ENCODE data around the gene ALDH3B2.
"Not testable (repeated sequence)": the region's sequence is repeated elsewhere in the genome, so short reads cannot be mapped to it uniquely, and the experiment has no call there.

Gene ALDH3B2

DNA sequence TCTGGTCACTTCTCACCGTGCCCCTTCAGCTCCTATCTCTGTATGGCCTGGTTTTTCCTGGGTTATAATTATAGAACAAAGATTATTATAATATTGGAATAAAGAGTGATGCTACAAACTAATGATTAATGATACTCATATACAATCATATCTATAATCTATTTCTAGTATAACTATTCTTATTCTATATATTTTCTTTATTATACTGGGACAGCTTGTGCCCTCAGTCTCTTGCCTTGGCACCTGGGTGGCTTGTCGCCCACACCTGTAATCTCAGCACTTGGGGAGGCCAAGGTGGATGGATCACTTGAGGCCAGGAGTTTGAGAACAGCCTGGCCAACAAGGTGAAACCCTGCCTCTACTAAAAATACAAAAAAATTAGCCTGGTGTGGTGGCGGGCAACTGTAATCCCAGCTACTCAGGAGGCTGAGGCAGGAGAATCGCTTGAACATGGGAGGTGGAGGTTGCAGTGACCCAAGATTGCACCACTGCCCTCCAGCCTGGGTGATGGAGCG lies 14.7 kb downstream of the ALDH3B2 start:
- not testable (repeated sequence) for DNase-seq

- DNase-seq, result no peak
These were observed 17.1 kb downstream of the ALDH3B2 start for GRCh38 chr11:67657300-67657699.

- no peak for DNase-seq
These were observed 18.0 kb downstream of the ALDH3B2 start for GRCh38 chr11:67656278-67656922.

- no peak for DNase-seq
These were observed 20.2 kb downstream of the ALDH3B2 start for GRCh38 chr11:67654225-67654624.

DNA sequence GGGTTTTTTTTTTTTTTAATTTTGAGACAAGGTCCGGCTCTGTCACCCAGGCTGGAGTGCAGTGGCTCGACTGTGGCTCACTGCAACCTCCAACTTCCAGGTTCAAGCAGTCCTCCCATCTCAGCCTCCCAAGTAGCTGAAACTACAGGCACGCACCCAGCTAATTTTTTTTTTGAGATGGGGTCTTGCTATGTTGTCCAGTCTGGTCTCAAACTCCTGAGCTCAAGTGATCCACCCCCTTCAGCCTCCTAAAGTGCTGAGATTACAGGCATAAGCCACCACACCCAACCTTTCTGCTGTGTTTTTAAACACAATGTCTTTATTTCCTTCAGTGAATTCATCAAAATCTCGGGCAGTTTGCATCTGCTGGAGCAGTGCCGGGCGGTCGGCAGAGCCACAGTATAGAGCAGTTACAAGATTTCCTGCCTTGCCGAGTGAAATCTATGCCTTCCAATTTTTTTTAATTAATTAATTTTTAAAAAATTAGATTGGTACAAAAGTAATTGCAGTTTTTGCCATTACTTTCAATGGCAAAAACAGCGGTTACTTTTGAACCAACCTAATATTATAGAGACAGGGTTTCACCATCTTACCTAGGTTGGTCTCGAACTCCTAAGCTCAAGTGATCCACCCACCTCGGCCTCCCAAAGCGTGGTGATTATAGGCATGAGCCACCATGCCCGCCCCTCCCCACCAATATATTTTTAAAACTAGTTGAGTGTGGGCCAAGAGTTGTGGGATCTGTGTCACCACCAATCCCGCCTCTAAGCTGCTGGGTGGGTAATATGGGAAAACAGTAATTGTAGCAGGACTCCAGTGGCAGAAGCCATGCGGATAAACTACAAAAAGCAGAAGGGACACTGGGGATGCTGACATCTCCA lies 21.2 kb downstream of the ALDH3B2 start:
- DNase-seq, result no peak

- no peak for DNase-seq
These were observed 22.2 kb downstream of the ALDH3B2 start for GRCh38 chr11:67651976-67652781.

DNA sequence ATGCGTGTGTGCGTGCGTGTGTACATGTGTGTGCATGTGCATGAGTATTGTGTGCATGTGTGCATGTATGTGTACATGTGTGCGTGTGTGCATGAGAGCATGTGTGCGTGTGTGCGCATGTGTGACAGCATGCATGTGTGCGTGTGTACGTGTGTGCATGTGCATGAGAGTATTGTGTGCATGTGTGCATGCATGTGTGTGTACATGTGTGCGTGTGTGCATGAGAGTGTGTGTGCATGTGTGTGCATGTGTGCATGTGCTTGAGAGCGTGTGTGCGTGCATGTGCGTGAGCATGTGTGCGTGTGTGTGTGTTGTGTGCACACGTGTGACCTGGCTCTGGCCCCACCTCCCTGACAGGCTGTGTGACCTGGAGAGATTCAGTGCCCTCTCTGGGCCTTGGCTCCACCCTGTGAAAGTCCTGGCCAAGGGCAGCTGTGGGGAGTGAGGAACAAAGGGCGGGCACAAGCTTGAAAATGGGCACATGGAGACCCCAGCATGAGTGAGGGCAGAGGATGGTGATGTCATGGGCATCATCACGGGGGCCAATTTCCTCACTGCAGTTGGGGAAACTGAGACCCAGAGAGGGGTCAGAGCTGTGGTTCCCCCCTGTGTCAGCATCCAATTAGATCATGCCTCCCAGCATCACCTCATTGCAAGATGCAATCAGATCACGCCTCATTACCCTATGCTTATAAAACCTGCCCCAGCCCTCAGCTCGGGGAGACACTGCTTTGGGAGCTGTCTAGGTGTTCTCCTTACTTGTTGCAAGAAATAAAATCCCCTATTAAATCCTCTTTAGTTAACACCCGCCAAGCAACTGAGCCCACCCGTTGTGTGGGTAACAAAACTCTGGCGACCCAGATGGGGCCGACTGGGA lies 24.6 kb downstream of the ALDH3B2 start:
- no peak for DNase-seq

DNA sequence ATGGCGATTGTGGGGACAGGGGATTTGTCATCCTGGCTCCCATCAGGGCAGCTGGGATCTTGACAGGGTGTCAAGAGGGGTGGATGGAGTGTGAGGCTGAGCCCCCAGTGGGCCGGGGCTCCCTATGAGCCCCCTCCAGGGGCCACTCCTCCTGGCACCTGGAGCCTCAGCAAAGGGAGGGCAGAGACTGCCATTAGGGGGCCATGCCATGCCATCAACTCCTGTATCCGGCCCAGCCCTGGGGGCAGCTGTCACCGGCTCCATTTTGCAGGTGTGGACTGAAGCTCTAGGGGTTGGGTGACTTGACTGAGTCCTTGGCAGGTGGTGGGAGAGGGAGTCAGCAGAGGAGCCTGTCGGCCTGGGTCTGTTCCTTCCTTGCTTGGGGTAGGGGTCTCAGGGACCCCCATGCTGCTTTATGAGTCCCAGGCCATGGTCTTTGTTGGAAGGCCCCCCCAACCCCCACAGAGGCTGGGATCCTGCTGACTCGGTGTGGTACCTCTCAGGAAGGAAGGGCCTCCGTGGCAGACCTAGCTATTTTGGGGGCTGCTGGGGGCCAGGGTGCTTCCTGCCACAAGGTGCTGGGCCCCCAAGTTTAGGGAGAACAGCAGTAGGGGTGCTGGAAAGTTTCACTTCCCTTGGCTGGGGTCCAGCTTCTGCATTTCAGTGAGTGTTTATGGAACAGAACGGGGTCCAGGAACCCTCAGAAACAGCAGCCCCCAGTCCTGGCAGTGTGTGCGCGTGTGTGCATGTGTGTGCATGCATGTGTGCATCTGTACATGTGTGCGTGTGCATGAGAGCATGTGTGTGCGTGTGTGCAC lies 25.4 kb downstream of the ALDH3B2 start:
- DNase-seq, result no peak

GRCh38 chr11:67648140-67648795 lies 26.2 kb downstream of the ALDH3B2 start:
- no peak for DNase-seq

DNA sequence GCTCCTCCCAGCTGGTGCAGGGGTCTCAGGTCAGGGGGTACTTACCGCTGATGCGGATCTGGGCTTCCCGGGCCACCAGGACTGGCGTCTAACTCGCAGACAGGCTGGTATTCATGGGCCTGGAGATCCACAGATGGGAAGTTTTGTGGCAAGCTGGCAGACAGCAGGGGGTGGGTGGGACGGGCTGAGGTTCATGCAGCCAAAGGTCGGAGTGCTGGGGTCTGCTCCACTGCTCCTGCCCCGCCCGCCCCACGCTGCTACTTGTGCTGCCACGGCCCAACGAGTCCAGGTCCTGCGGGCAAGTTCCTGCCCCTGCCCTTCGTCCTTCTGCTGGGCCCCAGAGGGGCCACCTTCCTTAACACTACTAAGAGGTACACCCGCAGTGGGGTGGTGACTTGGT lies 27.0 kb downstream of the ALDH3B2 start:
- no peak for DNase-seq

DNA sequence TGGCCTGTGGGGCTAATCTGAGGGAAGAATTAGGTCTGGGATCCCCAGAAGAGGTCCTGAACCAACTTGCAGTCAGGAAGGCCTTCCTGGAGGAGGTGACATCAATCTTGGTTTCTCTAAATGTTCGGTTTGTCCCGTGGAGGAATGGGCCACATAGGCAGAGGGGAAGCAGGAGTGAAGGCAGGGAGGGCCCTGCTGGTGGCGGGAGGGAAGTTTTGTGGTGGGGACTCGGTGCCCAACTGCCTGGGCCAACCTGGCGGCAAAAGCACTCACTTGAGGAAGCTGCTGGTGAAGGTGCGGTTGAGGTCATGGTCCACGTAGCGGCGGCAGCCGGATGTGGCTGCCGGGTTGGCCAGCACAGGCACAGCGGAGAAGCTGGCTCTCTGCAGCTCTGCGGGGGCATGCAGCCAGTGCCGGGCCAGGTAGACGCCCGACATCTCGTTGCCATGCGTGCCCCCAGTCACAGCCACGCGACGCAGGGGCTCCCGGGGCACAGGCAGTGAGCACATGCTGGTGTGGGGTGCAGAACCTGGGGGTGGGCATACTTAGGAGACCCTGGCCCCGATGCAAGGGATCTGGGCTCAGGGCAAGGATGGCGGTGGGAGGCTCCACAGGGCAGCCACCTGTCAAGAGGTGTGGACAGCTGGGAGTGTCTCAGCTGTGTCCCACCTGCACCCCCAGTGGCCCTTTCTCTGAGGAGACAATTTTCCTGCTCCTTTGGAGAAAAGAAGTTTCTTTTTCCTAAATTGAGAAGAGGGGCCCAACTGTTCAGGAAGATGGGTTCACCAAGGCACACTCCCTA lies 27.7 kb downstream of the ALDH3B2 start:
- DNase-seq, result no peak

DNA sequence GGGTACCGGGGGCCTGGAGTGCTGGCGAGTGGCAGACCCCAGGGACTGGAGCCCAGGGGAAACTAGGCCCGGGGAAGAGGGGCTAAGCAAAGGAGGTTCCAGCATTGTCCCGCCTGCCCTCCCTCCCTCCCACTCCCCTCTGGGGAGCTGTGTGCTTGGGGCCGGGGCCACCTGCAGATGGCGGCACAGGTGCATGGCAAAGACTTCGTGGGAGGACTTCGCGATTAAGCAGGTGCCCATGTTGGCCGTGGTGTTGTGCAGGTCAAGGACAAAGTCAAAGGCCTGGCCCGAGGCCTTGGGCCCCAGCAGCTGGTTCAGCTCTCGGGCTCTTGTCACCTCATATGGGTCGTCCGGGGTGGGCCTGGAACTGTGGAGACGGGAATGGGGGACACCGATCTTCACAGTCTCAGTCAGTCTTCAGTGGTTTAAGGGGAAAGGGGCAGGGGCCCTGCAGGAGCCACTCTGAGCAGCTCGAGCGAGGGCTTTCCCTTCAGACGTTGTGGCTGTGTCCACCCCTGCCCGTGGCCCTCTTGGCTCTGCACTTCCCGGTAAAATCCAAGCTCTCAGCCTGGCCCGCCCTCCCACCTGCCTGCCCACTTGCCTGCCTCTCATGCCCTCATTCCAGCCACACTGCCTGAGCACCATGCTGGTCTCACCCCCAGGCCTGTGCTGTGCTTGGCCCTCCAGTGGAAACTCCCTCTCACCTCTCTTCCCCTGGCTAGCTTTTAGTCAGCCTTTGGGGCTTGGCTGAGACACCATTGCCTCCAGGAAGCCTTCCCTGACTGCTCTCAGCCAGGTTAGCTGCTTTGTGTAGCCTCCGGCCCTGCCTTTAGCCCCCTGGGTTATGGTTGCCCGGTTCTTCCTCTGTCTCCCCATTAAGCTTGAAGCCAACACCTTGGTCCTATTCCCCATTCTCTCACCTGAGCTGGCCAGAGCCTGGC lies 28.6 kb downstream of the ALDH3B2 start:
- no peak for DNase-seq

DNA sequence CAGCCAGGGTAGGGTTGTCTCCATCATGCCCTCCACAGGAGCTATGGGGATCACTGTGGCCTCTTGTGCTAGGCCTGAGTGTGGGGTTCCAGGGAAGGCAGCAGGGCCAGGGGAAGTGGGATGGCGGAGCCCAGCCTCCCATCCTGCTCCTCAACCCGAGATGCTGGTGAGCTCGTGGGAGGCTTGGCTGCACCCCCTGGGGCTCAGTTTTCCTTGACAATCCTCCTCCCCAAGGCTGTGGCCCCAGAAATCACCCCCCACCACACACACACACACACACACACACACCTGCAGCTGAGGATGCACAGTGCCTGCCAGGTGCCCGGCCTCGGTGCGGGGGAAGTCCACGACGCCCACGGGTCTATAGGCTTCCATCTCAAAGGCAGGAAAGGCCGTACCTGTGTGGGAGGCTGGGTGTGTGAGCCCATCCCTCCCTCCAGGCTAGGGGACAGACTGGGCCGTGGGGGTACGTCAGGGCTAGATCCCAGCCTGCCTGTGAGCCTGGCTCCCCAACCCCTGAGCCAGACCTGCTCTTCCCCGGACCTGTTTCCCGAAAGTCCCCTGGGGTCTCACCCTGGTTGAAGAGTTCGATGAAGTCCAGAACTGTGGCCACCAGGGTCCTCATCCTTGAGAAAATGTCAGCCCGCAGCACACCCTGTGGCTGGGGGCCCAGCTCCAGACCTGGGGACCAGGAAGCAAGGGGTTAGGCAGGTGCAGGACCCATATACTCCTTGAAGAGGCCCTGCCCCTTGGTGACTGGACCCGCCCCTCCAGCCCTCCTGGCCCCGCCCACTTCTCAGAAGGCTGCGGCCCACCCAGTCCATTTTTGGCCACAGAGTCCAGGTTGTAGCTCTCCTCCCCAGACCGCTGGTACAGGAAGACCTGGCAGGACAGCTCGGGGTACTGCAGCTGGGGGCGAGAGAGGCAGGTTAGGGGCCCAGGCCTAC lies 29.7 kb downstream of the ALDH3B2 start:
- DNase-seq, result no peak

DNA sequence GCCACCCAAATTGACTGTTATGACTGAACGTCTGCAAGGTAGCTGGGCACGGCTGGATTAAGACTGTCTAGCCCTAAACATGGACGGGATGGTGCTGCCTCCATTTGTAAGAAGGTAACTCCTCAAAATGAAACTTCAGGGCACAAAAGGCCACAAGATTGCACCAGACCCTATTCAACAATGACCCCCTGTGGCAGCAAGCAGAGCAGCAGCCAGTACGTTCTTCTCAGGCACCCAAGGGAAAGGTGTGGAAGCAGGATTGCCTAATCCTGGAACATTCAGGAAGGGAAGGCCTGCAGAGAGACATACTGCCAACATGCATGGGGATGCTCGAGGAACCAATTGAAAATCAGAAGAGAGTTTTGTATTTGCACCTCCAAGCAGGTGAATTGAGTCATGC lies 30.4 kb downstream of the ALDH3B2 start:
- DNase-seq, result no peak

- no peak for DNase-seq
These were observed 32.0 kb downstream of the ALDH3B2 start for GRCh38 chr11:67642173-67643120.
